HEK293T (cell line): ENCODE data around the gene CYP2A6.
"Not testable (repeated sequence)": the region's sequence is repeated elsewhere in the genome, so short reads cannot be mapped to it uniquely, and the experiment has no call there.

Experiments used
- BHLHE40 ChIP-seq: fragments of 450-650 bp; IDR thresholded peaks from 2 replicates; pipeline ENCODE4 v1.6.1; 2016; ENCODE audit warnings: mild to moderate bottlenecking, moderate library complexity, borderline replicate concordance
- CTBP1 ChIP-seq: fragments of 450-650 bp; IDR thresholded peaks from 2 replicates; pipeline ENCODE4 v1.6.1; 2016; ENCODE audit warnings: borderline replicate concordance
- ELF4 ChIP-seq: fragments of 450-650 bp; IDR thresholded peaks from 2 replicates; pipeline ENCODE4 v1.6.1; 2017; ENCODE audit warnings: antibody characterized with exemption
- FOXA1 ChIP-seq: fragments of 450-650 bp; IDR thresholded peaks from 2 replicates; pipeline ENCODE4 v1.6.1; 2016; ENCODE audit warnings: mild to moderate bottlenecking
- FOXK2 ChIP-seq: fragments of 450-650 bp; IDR thresholded peaks from 2 replicates; pipeline ENCODE4 v1.6.1; 2016; ENCODE audit warnings: mild to moderate bottlenecking
- FOXM1 ChIP-seq: fragments of 450-650 bp; IDR thresholded peaks from 2 replicates; pipeline ENCODE4 v1.6.1; 2017; ENCODE audit warnings: mild to moderate bottlenecking, borderline replicate concordance
- L3MBTL2 ChIP-seq: fragments of 450-650 bp; conservative IDR thresholded peaks from 2 replicates; pipeline ENCODE4 v1.6.1; 2016; ENCODE audit warnings: mild to moderate bottlenecking
- NFRKB ChIP-seq: fragments of 450-650 bp; IDR thresholded peaks from 2 replicates; pipeline ENCODE4 v1.6.1; 2016; ENCODE audit warnings: mild to moderate bottlenecking, moderate library complexity
- SP1 ChIP-seq: fragments of 450-650 bp; IDR thresholded peaks from 2 replicates; pipeline ENCODE4 v1.6.1; 2017
- SUZ12 ChIP-seq: fragments of 450-650 bp; IDR thresholded peaks from 2 replicates; pipeline ENCODE4 v1.6.1; 2016; ENCODE audit warnings: mild to moderate bottlenecking
- TARDBP ChIP-seq: fragments of 450-650 bp; IDR thresholded peaks from 2 replicates; pipeline ENCODE4 v1.6.1; 2016
- TF ChIP-seq, protein P1 (sequence below): fragments of 450-650 bp; IDR thresholded peaks from 2 replicates; pipeline ENCODE4 v1.6.1; 2016

DNA sequence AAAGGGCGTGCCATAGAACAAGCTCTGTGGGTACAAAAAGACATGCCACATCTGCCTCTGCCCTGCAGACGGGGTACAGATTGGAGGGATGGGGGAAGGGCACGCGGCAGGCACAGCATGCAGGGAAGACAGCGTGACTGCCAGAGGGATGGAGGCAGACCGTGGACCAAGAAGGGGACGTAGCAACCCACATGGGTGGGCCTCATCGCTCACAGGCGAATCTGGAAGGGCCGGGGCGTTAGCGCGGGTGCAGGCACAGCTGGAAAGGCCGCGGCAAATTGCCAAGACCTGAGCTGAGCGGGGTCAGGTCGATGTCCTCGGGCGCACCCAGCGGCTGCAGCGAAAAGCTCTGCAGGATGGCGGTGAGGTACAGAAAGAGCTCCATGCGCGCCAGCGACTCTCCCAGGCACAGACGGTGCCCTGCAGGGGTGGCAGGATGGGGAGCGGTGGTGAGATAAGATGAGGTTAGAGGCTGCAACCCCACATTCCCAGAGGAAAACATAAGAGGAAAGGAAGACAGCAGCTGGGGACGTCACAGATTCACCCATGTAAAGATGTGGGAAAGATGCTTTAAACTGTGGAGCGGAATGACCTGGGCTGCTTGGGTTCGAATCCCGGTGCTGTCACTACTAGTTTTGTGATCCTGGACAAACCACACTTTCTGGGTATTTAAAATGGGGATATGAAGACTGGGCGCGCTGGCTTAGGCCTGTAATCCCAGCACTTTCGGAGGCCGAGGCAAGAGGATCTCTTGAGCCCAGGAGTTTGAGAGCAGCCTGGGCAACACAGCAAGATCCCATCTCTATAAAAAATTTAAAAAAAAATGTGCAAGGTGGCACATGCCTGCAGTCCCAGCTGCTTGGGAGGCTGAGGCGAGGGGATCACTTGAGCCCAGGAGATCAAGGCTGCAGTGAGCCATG is 31.5 kb downstream of the CYP2A6 start:
- TF ChIP-seq SUZ12, NFRKB, SP1, FOXA1, FOXK2, ELF4, TARDBP, BHLHE40, L3MBTL2, FOXM1, CTBP1: not testable (repeated sequence)
- TF ChIP-seq, protein P1, sequence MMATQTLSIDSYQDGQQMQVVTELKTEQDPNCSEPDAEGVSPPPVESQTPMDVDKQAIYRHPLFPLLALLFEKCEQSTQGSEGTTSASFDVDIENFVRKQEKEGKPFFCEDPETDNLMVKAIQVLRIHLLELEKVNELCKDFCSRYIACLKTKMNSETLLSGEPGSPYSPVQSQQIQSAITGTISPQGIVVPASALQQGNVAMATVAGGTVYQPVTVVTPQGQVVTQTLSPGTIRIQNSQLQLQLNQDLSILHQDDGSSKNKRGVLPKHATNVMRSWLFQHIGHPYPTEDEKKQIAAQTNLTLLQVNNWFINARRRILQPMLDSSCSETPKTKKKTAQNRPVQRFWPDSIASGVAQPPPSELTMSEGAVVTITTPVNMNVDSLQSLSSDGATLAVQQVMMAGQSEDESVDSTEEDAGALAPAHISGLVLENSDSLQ, result not testable (repeated sequence)
